GM10248 (cell line): ENCODE results near the gene CD180.

Source experiments
- CTCF ChIA-PET: fragments of 300-600 bp; sonication (Branson Sonifier 250); formaldehyde crosslinking; extraction: SDS; loops from one replicate; lab custom pipeline; 2021; ENCODE audit warnings: antibody characterized with exemption; lab: Yijun Ruan, JAX
- POLR2A ChIA-PET: fragments of 350-650 bp; sonication (Branson Sonifier 250); formaldehyde crosslinking; extraction: SDS; loops from one replicate; lab custom pipeline; 2020; ENCODE audit warnings: antibody characterized with exemption; lab: Yijun Ruan, JAX
- DNase-seq: peaks from one replicate; pipeline ENCODE4 v3.0.0; 2012; ENCODE audit errors: extremely low spot score
- CTCF ChIP-seq: IDR thresholded peaks from 2 replicates; pipeline ENCODE4 v1.5.1; 2012; ENCODE audit warnings: mild to moderate bottlenecking, low read depth; ENCODE audit errors: extremely low read depth, missing control alignments, control extremely low read depth

The CD180 gene

GRCh38 chr5:67152400-67152799 lies 44.2 kb downstream of the CD180 start:
- CTCF ChIA-PET = no interaction called here
- DNase-seq = no peak
- TF ChIP-seq CTCF = no peak
- POLR2A ChIA-PET = no interaction called here

- ChIA-PET POLR2A (no interaction called here), CTCF (interaction anchor here (1.0 to 2.1 kb wide), 9 partner anchors 9 to 843 kb away, joined by 3 to 9 read pairs (median 4); no protein-coding TSS in a partner anchor)
- peak; percentile 22 for TF ChIP-seq CTCF
- DNase-seq = no peak
These were observed 46.6 kb downstream of the CD180 start for GRCh38 chr5:67149951-67150523.

- CTCF ChIA-PET = interaction anchor here (1.0 to 2.1 kb wide), 8 partner anchors 10 to 843 kb away, joined by 3 to 9 read pairs (median 4); no protein-coding TSS in a partner anchor
- no peak for DNase-seq
- no peak for TF ChIP-seq CTCF
- POLR2A ChIA-PET = no interaction called here
These were observed 47.3 kb downstream of the CD180 start for GRCh38 chr5:67149057-67149950.

GRCh38 chr5:67147760-67148159 lies 48.8 kb downstream of the CD180 start:
- no peak for TF ChIP-seq CTCF
- POLR2A ChIA-PET = no interaction called here

GRCh38 chr5:67146981-67147380 lies 49.6 kb downstream of the CD180 start:
- POLR2A ChIA-PET = no interaction called here

More at GRCh38 chr5:67147760-67148159, 48.8 kb downstream of the CD180 start:
- CTCF ChIA-PET = interaction anchor here (0.9 to 1.7 kb wide), 8 partner anchors 11 to 841 kb away, joined by 3 to 5 read pairs (median 3); no protein-coding TSS in a partner anchor
- no peak for DNase-seq

More at GRCh38 chr5:67146981-67147380, 49.6 kb downstream of the CD180 start:
- CTCF ChIA-PET = interaction anchor here (0.9 to 1.7 kb wide), 8 partner anchors 9 to 841 kb away, joined by 3 to 7 read pairs (median 4); no protein-coding TSS in a partner anchor
- no peak for DNase-seq
- TF ChIP-seq CTCF = no peak
